ENCODE measurements around the gene NRIP1.

DNA sequence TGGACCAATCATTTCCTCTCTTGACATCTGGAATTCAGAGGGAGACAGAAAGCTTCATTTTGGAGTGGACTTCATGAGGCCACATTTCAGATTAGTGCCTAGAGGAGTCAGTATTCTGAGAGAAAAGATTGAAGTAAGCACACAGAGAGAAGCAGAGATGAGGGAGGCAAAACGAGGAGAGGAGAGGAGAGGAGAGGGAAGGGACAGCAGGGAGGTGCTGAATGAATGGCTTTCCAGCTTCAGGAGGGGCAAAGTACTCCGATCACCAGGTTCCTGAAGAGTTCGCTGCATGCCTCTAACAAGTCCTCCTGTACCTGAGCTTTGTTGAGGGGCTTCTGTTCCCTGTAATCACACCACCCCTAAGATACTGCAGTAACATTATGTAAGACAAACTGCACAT is 76.0 kb downstream of the NRIP1 start:
- TF ChIP-seq, protein P1, sequence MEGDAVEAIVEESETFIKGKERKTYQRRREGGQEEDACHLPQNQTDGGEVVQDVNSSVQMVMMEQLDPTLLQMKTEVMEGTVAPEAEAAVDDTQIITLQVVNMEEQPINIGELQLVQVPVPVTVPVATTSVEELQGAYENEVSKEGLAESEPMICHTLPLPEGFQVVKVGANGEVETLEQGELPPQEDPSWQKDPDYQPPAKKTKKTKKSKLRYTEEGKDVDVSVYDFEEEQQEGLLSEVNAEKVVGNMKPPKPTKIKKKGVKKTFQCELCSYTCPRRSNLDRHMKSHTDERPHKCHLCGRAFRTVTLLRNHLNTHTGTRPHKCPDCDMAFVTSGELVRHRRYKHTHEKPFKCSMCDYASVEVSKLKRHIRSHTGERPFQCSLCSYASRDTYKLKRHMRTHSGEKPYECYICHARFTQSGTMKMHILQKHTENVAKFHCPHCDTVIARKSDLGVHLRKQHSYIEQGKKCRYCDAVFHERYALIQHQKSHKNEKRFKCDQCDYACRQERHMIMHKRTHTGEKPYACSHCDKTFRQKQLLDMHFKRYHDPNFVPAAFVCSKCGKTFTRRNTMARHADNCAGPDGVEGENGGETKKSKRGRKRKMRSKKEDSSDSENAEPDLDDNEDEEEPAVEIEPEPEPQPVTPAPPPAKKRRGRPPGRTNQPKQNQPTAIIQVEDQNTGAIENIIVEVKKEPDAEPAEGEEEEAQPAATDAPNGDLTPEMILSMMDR (IDR thresholded peaks at IDR 0.05), result no peak
- no peak for TF ChIP-seq POLR2A (IDR thresholded peaks at IDR 0.05)
